ENCODE data around the gene ALAD. TPM values are rescaled to one million over a fixed set of nuclear protein-coding genes. Genes with fewer than 3 reads are reported as not detected.

ALAD gene
- total and polyA plus RNA-seq, 2 of the 8 experiments (the other 6 are each of a cell fraction or from before 2014, with no cell fraction given) = 8.2 to 15.3 TPM

DNA sequence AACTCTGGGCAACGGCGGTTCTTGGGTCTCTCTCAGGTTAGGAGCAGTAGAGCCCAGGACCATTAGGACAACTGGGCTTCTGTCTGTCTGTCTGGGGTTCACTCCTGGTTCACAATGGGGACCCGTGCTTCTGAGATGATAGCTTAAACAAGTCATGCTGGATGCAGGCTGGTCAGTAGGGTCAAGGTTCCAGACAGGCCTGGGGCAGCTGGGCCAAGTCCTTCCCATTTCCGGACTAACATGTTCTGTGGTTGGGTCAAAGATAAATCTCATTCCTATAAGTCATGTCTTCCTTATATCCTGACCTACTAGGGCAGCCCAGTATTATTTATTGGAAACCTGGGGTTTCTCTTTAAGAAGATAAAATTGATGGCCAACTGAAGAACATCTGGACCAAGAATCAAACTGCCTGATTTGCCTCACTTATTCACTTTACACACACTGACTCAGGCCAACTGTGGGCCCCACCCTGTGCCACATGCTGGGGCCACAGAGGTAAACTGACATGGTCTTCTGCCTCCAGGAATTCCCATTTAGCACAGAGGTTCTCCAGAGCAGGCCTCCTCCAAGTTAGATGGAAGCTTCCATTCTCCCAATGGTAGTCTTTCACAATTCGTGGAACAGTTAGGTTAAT, 32.6 kb downstream of the ALAD start:
- Histone ChIP-seq H3K4me3 (ENCODE audit: extremely low read depth in 1 of 4, insufficient read depth in 2 of 4, low read depth in 3 of 4, low read length in 4 of 4) (no peak overlapping the region), H3K23ac (ENCODE audit: insufficient read length) (no peak overlapping the region), H3K79me2 (ENCODE audit: control insufficient read depth in 1 of 2, insufficient read depth in 2 of 2, low read length in 2 of 2) (no peaks in the 10 kb centered on the region), H2BK5ac (ENCODE audit: low read depth, low read length) (no peak overlapping the region), H4K8ac (ENCODE audit: extremely low read depth, insufficient read depth, low read length) (no peak overlapping the region), H3K18ac (ENCODE audit: extremely low read depth, low read length) (no peak overlapping the region), H3K23me2 (ENCODE audit: low read depth, low read length) (no peaks in the 10 kb centered on the region), H3K9ac (replicated peaks in 1 of 4; ENCODE audit: extremely low read depth in 1 of 4, low read depth in 3 of 4, low read length in 3 of 4) (no peak overlapping the region), H3K56ac (replicated peaks; ENCODE audit: insufficient read length, low read depth, low read length) (no peak overlapping the region), H3K4ac (replicated peaks; ENCODE audit: insufficient read length, low read depth, low read length) (no peak overlapping the region), H3K27me3 (replicated peaks in 1 of 4; ENCODE audit: control insufficient read depth in 3 of 4, extremely low read depth in 1 of 4, insufficient read depth in 3 of 4, low read length in 3 of 4) (no peaks in the 10 kb centered on the region), H3K79me1 (ENCODE audit: low read depth, low read length) (no peaks in the 10 kb centered on the region), H3K14ac (ENCODE audit: insufficient read length) (no peak overlapping the region), H3K4me2 (ENCODE audit: insufficient read depth in 1 of 2, low read depth in 2 of 2, low read length in 2 of 2) (no peak overlapping the region), H3K27ac (ENCODE audit: low read depth, low read length) (no peak overlapping the region), H2BK12ac (ENCODE audit: low read depth, low read length) (no peak overlapping the region), H2AK5ac (ENCODE audit: low read depth, low read length) (no peak overlapping the region), H4K20me1 (replicated peaks in 1 of 2; ENCODE audit: control insufficient read depth in 1 of 2, insufficient read depth in 2 of 2, low read length in 2 of 2) (no peaks in the 10 kb centered on the region), H3K4me1 (replicated peaks in 1 of 4; ENCODE audit: control insufficient read depth in 3 of 4, insufficient read depth in 4 of 4, low read length in 3 of 4) (peaks cover 0 to 4% (median under 1%) of the 10 kb centered on the region in 4 experiments; a peak in 3 of 7 replicates), H3K9me3 (ENCODE audit: insufficient read depth in 2 of 2, low read depth in 1 of 2, low read length in 1 of 2) (no peaks in the 10 kb centered on the region), H3K36me3 (ENCODE audit: control insufficient read depth in 2 of 4, insufficient read depth in 4 of 4, low read length in 3 of 4) (peaks cover 0 to 9% (median 0%) of the 10 kb centered on the region in 4 experiments; a peak in 3 of 8 replicates), H2BK120ac (replicated peaks; ENCODE audit: low read depth, low read length) (no peak overlapping the region), H4K5ac (ENCODE audit: insufficient read length, low read depth, low read length) (no peak overlapping the region), H2BK15ac (ENCODE audit: low read length) (no peak overlapping the region), H2BK20ac (ENCODE audit: low read length) (no peak overlapping the region), H4K91ac (replicated peaks; ENCODE audit: insufficient read length, low read length) (no peak overlapping the region), H2AFZ (ENCODE audit: low read length) (no peak overlapping the region)
- WGBS, 2 experiments (ENCODE audit: extremely low coverage in 1 of 2, insufficient coverage in 1 of 2, insufficient read length in 1 of 2, insufficient replicate concordance in 2 of 2, low coverage in 1 of 2, low lambda C conversion rate in 2 of 2, missing lambda C conversion rate in 1 of 2) = 85% methylated on average over 5 of the region's 5 CpGs; no CpG with 5 or more reads in 1 of the 2 experiments
- FAIRE-seq = no peak
- ChIA-PET CTCF (ENCODE audit: partially characterized antibody) (interaction anchor here (1.1 to 2.3 kb wide), 3 partner anchors 12 to 58 kb away, joined by 3 to 9 read pairs (median 4); no protein-coding TSS in a partner anchor), POLR2A (ENCODE audit: partially characterized antibody) (interaction anchor here (0.6 to 1.6 kb wide), 2 partner anchors 18 to 1244 kb away, joined by 3 read pairs; no protein-coding TSS in a partner anchor)
- no peak for TF ChIP-seq RXRA (IDR thresholded peaks at IDR 0.05; ENCODE audit: insufficient read depth, low read depth, low read length)
- no peak for TF ChIP-seq SAP30 (IDR thresholded peaks at IDR 0.05; ENCODE audit: insufficient read depth, insufficient replicate concordance, low read length)
- no peak for TF ChIP-seq YY1 (IDR thresholded peaks at IDR 0.05; ENCODE audit: low read depth, low read length)
- DNase-seq (ENCODE audit: low read depth in 1 of 2, low spot score in 2 of 2) = no peak

All from H1 (cell line).